Upper lobe of right lung (tissue), 1 donor: ENCODE measurements around the gene PRMT6. TPM values are rescaled to one million over a fixed set of nuclear protein-coding genes. Genes with fewer than 3 reads are reported as not detected.
"Not testable (repeated sequence)": the region's sequence is repeated elsewhere in the genome, so short reads cannot be mapped to it uniquely, and the experiment has no call there.

Source experiments
- ATAC-seq: fragments of 200-7000 bp; cut with Tn5 transposase; one replicate; pipeline ENCODE4 v1.9.1; 2020; ENCODE audit warnings: mild to moderate bottlenecking, moderate library complexity
- DNase-seq: peaks from one replicate; pipeline ENCODE4 v3.0.0-alpha.2; 2020
- H3K27ac ChIP-seq: fragments of 200-600 bp; one replicate; pipeline ENCODE4 v1.8.0; 2022
- H3K27me3 ChIP-seq: fragments of 200-600 bp; one replicate; pipeline ENCODE4 v1.8.0; 2022; ENCODE audit warnings: mild to moderate bottlenecking
- H3K36me3 ChIP-seq: fragments of 200-600 bp; one replicate; pipeline ENCODE4 v1.8.0; 2022
- H3K4me1 ChIP-seq: fragments of 200-600 bp; one replicate; pipeline ENCODE4 v1.8.0; 2022
- H3K4me3 ChIP-seq: fragments of 200-600 bp; one replicate; pipeline ENCODE4 v1.8.0; 2022; ENCODE audit warnings: mild to moderate bottlenecking
- H3K9me3 ChIP-seq: fragments of 200-600 bp; one replicate; pipeline ENCODE4 v1.8.0; 2022
- intact Hi-C: fragments of 100-400 bp; cut with DNase I; formaldehyde crosslinking; loops from one replicate; pipeline ENCODE4 v1.11.0; 2022
- total RNA-seq: library from RNA; stranded (reverse); fragmentation: NEBNext Ultra II Directional; extraction: Animal tissue kit (Norgen Biotek cat#: 25700); gene quantifications from one replicate; pipeline ENCODE4 v1.2.1, GENCODE V29; 2021
- TF ChIP-seq, protein P1 (sequence below): fragments of 200-600 bp; IDR thresholded peaks from one replicate; pipeline ENCODE4 v1.8.0; 2022; ENCODE audit warnings: antibody characterized with exemption
- donor health status: DM: no; HTN: yes; CAD: no; lungs with severe emphysema.

Gene PRMT6
- total RNA-seq, 1 donor from 2014 or later, result 11.1 TPM

GRCh38 chr1:107079249-107079648 lies 22.8 kb downstream of the PRMT6 start:
- Histone ChIP-seq H3K9me3 (no peaks in the 10 kb centered on the region), H3K4me1 (no peaks in the 10 kb centered on the region), H3K27me3 (peaks cover 3% of the 10 kb centered on the region), H3K4me3 (no peak overlapping the region), H3K36me3 (no peaks in the 10 kb centered on the region), H3K27ac (no peak overlapping the region)
- intact Hi-C loops, result no loop called here
- ATAC-seq (no peak), DNase-seq (no peak)
- TF ChIP-seq, protein P1, sequence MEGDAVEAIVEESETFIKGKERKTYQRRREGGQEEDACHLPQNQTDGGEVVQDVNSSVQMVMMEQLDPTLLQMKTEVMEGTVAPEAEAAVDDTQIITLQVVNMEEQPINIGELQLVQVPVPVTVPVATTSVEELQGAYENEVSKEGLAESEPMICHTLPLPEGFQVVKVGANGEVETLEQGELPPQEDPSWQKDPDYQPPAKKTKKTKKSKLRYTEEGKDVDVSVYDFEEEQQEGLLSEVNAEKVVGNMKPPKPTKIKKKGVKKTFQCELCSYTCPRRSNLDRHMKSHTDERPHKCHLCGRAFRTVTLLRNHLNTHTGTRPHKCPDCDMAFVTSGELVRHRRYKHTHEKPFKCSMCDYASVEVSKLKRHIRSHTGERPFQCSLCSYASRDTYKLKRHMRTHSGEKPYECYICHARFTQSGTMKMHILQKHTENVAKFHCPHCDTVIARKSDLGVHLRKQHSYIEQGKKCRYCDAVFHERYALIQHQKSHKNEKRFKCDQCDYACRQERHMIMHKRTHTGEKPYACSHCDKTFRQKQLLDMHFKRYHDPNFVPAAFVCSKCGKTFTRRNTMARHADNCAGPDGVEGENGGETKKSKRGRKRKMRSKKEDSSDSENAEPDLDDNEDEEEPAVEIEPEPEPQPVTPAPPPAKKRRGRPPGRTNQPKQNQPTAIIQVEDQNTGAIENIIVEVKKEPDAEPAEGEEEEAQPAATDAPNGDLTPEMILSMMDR, result no peak

DNA sequence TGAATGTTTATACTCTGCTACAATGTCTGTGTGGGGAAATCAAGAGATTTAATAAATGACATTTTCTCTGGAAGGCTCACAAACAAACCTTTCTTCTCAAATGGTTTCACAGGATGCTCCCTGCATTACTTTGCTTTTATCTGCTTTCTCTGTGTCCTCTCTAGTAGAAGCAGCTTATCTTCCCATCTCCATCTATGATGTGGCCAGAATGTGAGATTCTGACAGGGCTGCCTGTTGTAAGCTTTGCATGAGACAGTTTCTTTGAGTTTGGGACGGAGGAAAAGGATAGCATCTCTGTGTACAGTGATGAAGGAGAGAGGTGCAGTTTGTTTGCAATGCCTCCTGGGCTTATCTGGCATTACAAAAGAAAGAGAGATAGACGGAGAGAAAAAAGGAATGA lies 24.6 kb downstream of the PRMT6 start:
- no peaks in the 10 kb centered on the region for H3K4me1 ChIP-seq
- H3K36me3 ChIP-seq, result no peaks in the 10 kb centered on the region
- H3K27ac ChIP-seq, result no peak overlapping the region
- H3K9me3 ChIP-seq, result no peaks in the 10 kb centered on the region
- TF ChIP-seq, protein P1, result no peak
- ATAC-seq (no peak), DNase-seq (no peak)
- intact Hi-C loops, result no loop called here
- no peak overlapping the region for H3K4me3 ChIP-seq
- H3K27me3 ChIP-seq, result peaks cover 3% of the 10 kb centered on the region

- ATAC-seq, result no peak
- Histone ChIP-seq H3K4me3 (no peak overlapping the region), H3K27ac (no peak overlapping the region), H3K9me3 (no peaks in the 10 kb centered on the region), H3K4me1 (no peaks in the 10 kb centered on the region), H3K27me3 (no peaks in the 10 kb centered on the region), H3K36me3 (no peaks in the 10 kb centered on the region)
- TF ChIP-seq, protein P1, result no peak
- DNase-seq, result no peak
- intact Hi-C loops, result no loop called here
Observed at GRCh38 chr1:107091418-107091817, 34.9 kb downstream of the PRMT6 start.

DNA sequence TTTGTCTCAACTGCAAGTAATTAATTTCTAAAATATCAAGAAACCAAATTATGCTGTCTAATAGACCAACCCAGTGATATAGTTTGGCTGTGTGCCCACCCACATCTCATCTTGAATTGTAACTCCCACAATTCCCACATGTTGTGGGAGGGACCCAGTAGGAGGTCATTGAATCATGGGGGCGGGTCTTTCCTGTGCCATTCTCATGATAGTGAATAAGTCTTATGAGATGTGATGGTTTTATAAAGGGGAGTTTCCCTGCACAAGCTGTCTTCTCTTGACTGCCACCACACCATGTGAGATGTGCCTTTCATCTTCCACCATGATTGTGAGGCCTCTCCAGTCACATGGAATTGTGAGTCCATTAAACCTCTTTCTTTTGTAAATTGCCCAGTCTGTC lies 36.9 kb downstream of the PRMT6 start:
- intact Hi-C loops, H3K9me3 ChIP-seq, DNase-seq, H3K4me3 ChIP-seq, H3K4me1 ChIP-seq, H3K27ac ChIP-seq, ATAC-seq, H3K36me3 ChIP-seq, H3K27me3 ChIP-seq: not testable (repeated sequence)

- TF ChIP-seq, protein P1, result no peak
Observed at GRCh38 chr1:107095647-107096046, 39.2 kb downstream of the PRMT6 start.

GRCh38 chr1:107096690-107097089 lies 40.2 kb downstream of the PRMT6 start:
- Histone ChIP-seq H3K36me3 (no peaks in the 10 kb centered on the region), H3K4me1 (no peaks in the 10 kb centered on the region), H3K27ac (no peak overlapping the region), H3K9me3 (no peaks in the 10 kb centered on the region), H3K4me3 (no peak overlapping the region), H3K27me3 (no peaks in the 10 kb centered on the region)
- intact Hi-C loops, result no loop called here
- DNase-seq (no peak), ATAC-seq (no peak)
- TF ChIP-seq, protein P1, result no peak

More at GRCh38 chr1:107095647-107096046, 39.2 kb downstream of the PRMT6 start:
- DNase-seq (no peak), ATAC-seq (no peak)
- H3K9me3 ChIP-seq, result no peaks in the 10 kb centered on the region
- H3K4me3 ChIP-seq, result no peak overlapping the region
- no peak overlapping the region for H3K27ac ChIP-seq
- H3K27me3 ChIP-seq, result no peaks in the 10 kb centered on the region
- intact Hi-C loops, result no loop called here
- no peaks in the 10 kb centered on the region for H3K36me3 ChIP-seq
- no peaks in the 10 kb centered on the region for H3K4me1 ChIP-seq
